ENCODE measurements around the gene ZNF586. TPM values are rescaled to one million over a fixed set of nuclear protein-coding genes. Genes with fewer than 3 reads are reported as not detected.
"Not testable (repeated sequence)": the region's sequence is repeated elsewhere in the genome, so short reads cannot be mapped to it uniquely, and the experiment has no call there.

ZNF586 gene
- total RNA-seq, 4 donors from 2014 or later: 14.2 to 39.6 (median 23.8) TPM

DNA sequence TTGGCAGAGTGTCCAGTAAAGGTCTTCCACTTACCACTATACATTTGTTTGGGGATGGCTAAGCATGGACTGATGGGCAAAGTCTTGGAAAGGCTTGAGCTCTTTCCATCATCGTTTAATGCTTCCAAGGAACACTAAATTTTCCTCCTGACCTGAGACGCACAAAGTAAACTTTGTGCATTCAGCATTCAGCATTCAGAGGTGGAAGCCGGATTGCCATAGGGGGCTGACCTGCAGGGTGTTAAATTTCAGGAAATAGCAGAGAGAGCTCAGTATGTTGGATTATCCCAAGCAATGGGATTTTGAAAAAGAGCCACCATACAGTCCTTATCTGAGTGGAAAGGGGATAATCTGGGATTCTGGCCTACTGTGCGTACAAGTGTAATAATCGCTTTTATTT is 31.2 kb downstream of the ZNF586 start:
- Histone ChIP-seq H3K9me3 (no peaks in the 10 kb centered on the region), H3K27ac (no peak overlapping the region), H3K4me1 (peaks cover 0 to 29% (median 0%) of the 10 kb centered on the region in 4 donors), H3K27me3 (no peaks in the 10 kb centered on the region), H3K4me3 (no peak overlapping the region), H3K36me3 (peaks cover 0 to 8% (median 0%) of the 10 kb centered on the region in 3 donors)
- TF ChIP-seq POLR2A (IDR thresholded peaks at IDR 0.05): no peak
- TF ChIP-seq, protein P1, sequence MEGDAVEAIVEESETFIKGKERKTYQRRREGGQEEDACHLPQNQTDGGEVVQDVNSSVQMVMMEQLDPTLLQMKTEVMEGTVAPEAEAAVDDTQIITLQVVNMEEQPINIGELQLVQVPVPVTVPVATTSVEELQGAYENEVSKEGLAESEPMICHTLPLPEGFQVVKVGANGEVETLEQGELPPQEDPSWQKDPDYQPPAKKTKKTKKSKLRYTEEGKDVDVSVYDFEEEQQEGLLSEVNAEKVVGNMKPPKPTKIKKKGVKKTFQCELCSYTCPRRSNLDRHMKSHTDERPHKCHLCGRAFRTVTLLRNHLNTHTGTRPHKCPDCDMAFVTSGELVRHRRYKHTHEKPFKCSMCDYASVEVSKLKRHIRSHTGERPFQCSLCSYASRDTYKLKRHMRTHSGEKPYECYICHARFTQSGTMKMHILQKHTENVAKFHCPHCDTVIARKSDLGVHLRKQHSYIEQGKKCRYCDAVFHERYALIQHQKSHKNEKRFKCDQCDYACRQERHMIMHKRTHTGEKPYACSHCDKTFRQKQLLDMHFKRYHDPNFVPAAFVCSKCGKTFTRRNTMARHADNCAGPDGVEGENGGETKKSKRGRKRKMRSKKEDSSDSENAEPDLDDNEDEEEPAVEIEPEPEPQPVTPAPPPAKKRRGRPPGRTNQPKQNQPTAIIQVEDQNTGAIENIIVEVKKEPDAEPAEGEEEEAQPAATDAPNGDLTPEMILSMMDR (IDR thresholded peaks at IDR 0.05): no peak
- no peak for DNase-seq

DNA sequence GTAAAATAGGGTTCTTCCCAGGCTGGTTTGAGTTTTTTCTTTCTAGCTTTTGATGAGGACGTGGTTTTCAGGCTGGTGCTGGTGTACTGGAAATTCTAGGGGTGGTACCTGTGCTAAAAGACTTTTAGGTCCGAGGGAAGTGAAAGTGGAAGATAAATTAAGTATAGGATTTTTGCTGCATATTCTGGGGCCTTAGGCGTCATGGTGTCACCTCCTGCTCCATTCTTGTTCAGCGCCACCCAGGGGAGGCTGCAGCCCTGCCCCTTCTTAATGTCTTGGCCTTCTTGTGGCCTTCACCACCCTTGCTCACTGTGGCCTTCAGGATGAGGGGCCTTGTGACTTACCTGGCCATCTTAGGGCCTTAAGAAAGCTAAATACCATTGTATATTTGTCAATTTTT is 32.8 kb downstream of the ZNF586 start:
- H3K27ac ChIP-seq: peak overlapping the region in 1 of 4 donors; percentile 8
- TF ChIP-seq POLR2A (IDR thresholded peaks at IDR 0.05): no peak
- TF ChIP-seq, protein P1 (IDR thresholded peaks at IDR 0.05): no peak

DNA sequence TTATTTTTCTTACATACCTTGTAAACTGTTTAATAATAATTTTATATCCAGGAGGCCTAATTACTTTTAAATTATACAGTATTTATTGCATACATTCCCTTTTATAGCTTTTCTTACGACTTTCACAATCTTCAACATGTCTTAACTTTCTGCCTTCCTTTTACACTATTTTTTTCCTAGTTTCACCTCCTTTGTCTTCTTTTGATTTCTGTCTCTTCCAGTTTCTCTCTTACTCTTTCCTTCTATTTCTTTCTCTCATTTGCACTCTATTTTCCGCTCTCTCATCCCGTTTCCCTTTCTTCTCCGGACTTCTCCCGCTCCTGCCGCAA is 33.8 kb downstream of the ZNF586 start:
- Histone ChIP-seq H3K4me1 (peaks cover 0 to 29% (median 0%) of the 10 kb centered on the region in 4 donors), H3K27ac (peak overlapping the region in 2 of 4 donors; percentile 60 to 78)
- TF ChIP-seq, protein P1 (IDR thresholded peaks at IDR 0.05): no peak

More for the DNA sequence above, 32.8 kb downstream of the ZNF586 start:
- no peaks in the 10 kb centered on the region for H3K27me3 ChIP-seq
- H3K36me3 ChIP-seq: peaks cover 0 to 15% (median 0%) of the 10 kb centered on the region in 3 donors
- no peaks in the 10 kb centered on the region for H3K9me3 ChIP-seq
- H3K4me1 ChIP-seq: peaks cover 0 to 29% (median 0%) of the 10 kb centered on the region in 4 donors
- H3K4me3 ChIP-seq: no peak overlapping the region
- DNase-seq: no peak

DNA sequence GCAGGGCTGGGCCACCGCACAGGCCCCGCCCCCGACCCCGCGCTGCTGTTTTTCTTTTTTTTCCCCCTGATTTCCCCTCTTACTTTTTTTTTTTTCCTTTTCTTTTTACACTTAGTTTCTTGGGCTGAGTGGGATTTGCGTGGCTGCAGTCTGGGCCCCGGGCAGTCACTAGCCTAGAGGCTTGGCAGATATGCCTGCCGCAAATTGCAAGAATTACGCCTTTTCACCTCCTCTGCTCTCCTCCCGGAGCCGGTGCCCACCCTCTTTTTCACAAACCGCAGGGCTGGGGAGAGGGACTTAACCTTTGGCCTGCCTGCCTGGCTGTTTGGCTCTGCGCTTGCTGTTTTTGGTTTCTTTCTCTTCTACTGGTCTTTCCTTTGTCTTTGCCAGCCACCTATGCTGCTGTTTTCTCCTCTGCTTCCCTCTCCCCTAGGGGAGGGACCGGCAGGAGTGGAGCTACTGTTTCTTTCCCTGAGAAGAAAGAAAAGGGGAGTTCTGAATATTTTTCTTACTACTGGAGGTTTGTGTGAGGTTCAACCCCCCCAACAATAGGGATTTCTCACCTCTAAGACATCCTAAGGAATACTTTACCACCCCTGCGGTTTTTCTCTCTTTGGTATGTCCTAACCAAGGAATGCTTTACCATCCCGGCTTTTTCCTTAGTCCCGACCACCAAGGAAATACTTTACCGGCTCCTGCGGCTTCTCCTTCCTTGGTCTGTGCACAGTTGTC is 34.3 kb downstream of the ZNF586 start:
- Histone ChIP-seq H3K9me3 (no peaks in the 10 kb centered on the region), H3K36me3 (peaks cover 0 to 28% (median 0%) of the 10 kb centered on the region in 3 donors), H3K4me1 (peaks cover 0 to 29% (median 0%) of the 10 kb centered on the region in 4 donors), H3K4me3 (peak overlapping the region; percentile 29 to 60 (median 44)), H3K27ac (peak overlapping the region; percentile 48 to 78 (median 62)), H3K27me3 (no peaks in the 10 kb centered on the region)
- TF ChIP-seq, protein P1 (IDR thresholded peaks at IDR 0.05): no peak
- no peak for TF ChIP-seq POLR2A (IDR thresholded peaks at IDR 0.05)
- DNase-seq: peak in 1 of 3 donors; percentile 59

More for the DNA sequence above, 33.8 kb downstream of the ZNF586 start:
- Histone ChIP-seq H3K4me3 (peak overlapping the region in 3 of 4 donors; percentile 35 to 60 (median 53)), H3K27me3 (no peaks in the 10 kb centered on the region), H3K9me3 (no peaks in the 10 kb centered on the region), H3K36me3 (peaks cover 0 to 24% (median 0%) of the 10 kb centered on the region in 3 donors)
- no peak for DNase-seq

DNA sequence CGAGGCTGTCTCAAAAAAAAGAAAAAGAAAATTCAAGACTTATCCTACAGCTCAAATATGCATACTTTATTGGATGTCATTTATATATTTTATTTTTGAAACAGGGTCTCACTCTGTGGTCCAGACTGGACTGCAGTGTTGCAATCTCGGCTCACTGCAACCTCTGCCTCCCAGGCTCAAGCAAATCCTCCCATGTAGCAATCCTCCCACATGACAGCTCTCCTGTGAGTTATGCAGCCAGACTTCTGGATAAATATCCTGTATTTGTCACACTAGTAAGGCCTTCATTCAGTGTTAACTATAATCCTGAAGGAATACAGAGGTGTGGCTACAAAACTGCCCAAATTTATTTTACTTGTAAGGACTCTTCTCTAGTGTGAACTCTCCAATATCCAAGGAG is 38.1 kb downstream of the ZNF586 start:
- DNase-seq: no peak
- H3K4me1 ChIP-seq: peaks cover 0 to 41% (median 1%) of the 10 kb centered on the region in 4 donors
- H3K27ac ChIP-seq: no peak overlapping the region
- TF ChIP-seq, protein P1 (IDR thresholded peaks at IDR 0.05): no peak
- no peak for TF ChIP-seq POLR2A (IDR thresholded peaks at IDR 0.05)
- no peaks in the 10 kb centered on the region for H3K9me3 ChIP-seq
- peaks cover 0 to 43% (median 0%) of the 10 kb centered on the region in 3 donors for H3K36me3 ChIP-seq
- no peak overlapping the region for H3K4me3 ChIP-seq
- H3K27me3 ChIP-seq: no peaks in the 10 kb centered on the region

DNA sequence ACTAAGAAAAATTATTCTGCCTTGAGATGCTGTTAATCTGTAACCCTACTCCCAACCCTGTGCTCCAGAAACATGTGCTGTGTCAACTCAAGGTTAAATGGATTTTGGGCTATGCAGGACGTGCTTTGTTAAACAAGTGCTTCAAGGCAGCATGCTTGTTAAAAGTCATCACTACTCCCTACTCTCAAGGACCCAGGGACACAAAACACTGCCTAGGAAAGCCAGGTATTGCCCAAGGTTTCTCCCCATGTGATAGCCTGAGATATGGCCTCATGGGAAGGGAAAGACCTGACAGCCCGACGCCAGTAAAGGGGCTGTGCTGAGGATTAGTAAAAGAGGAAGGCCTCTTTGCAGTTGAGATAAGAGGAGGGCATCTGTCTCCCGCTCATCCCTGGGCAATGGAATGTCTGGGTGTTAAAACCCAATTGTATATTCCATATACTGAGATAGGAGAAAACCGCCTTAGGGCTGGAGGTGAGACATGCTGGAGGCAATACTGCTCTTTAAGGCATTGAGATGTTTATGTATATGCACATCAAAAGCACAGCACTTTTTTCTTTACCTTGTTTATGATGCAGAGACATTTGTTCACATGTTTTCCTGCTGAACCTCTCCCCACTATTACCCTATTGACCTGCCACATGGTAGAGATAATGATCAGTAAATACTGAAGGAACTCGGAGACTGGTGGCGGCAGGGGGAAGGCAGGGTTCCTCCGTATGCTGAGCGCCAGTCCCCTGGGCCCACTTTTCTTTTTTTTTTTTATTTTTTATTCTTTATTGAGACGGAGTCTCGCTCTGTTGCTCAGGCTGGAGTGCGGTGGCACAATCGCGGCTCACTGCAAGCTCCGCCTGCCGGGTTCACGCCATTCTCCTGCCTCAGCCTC is 41.2 kb downstream of the ZNF586 start:
- Histone ChIP-seq H3K4me3 (peak overlapping the region in 1 of 4 donors; percentile 24), H3K27ac (peak overlapping the region in 2 of 4 donors; percentile 12 to 22), H3K4me1 (peaks cover 0 to 32% (median 5%) of the 10 kb centered on the region in 4 donors), H3K36me3 (peaks cover 0 to 48% (median 0%) of the 10 kb centered on the region in 3 donors)
- DNase-seq, H3K27me3 ChIP-seq, H3K9me3 ChIP-seq: not testable (repeated sequence)
